ENCODE measurements around the gene APOC4. TPM values are rescaled to one million over a fixed set of nuclear protein-coding genes. Genes with fewer than 3 reads are reported as not detected.

Gene APOC4
- total RNA-seq, 1 donor from 2014 or later = 297 TPM

- DNase-seq (ENCODE audit: low spot score) = no peak
- no peak for ATAC-seq
Observed at GRCh38 chr19:44992336-44993163, 50.5 kb downstream of the APOC4 start.

GRCh38 chr19:44993526-44993925 is 51.5 kb downstream of the APOC4 start:
- ATAC-seq (no peak), DNase-seq (ENCODE audit: low spot score) (no peak)

GRCh38 chr19:44993926-44994537 is 52.0 kb downstream of the APOC4 start:
- ATAC-seq (peak; percentile 9), DNase-seq (ENCODE audit: low spot score) (no peak)

Other genes starting within 250 kb of the APOC4 start
- gene CEACAM16, start 243.1 kb upstream of the APOC4 start, total RNA-seq = not detected
- gene BCL3, start 193.5 kb upstream of the APOC4 start, total RNA-seq = 30.8 TPM
- gene CBLC, start 164.3 kb upstream of the APOC4 start, total RNA-seq = 14.0 TPM
- gene BCAM, start 133.1 kb upstream of the APOC4 start, total RNA-seq = 40.7 TPM
- 70.4 TPM for gene NECTIN2, start 95.9 kb upstream of the APOC4 start, total RNA-seq
- gene TOMM40, start 51.0 kb upstream of the APOC4 start, total RNA-seq = 28.8 TPM
- gene APOE, start 36.4 kb upstream of the APOC4 start, total RNA-seq = 5,009 TPM
- gene APOC1, start 27.6 kb upstream of the APOC4 start, total RNA-seq = 6,817 TPM
- 1,677 TPM for gene APOC2, start 3.8 kb downstream of the APOC4 start, total RNA-seq
- 92.6 TPM for gene CLPTM1, start 13.1 kb downstream of the APOC4 start, total RNA-seq
- gene RELB, start 59.2 kb downstream of the APOC4 start, total RNA-seq = 1.5 TPM
- gene CLASRP, start 96.8 kb downstream of the APOC4 start, total RNA-seq = 50.5 TPM
- 0.35 TPM for gene ZNF296, start 134.2 kb downstream of the APOC4 start, total RNA-seq
- gene GEMIN7, start 137.0 kb downstream of the APOC4 start, total RNA-seq = 11.7 TPM
- gene PPP1R37, start 150.9 kb downstream of the APOC4 start, total RNA-seq = 11.3 TPM
- gene NKPD1, start 218.7 kb downstream of the APOC4 start, total RNA-seq = not detected
- gene TRAPPC6A, start 236.0 kb downstream of the APOC4 start, total RNA-seq = 30.6 TPM
- 6.5 TPM for gene BLOC1S3, start 236.5 kb downstream of the APOC4 start, total RNA-seq